Smooth muscle cell (in vitro differentiated cells): ENCODE results near the gene COMTD1. TPM values are rescaled to one million over a fixed set of nuclear protein-coding genes. Genes with fewer than 3 reads are reported as not detected.

ENCODE experiments used
- DNase-seq: peaks from one replicate; lab custom pipeline; 2025; ENCODE audit not compliant: unreplicated experiment; lab: John Stamatoyannopoulos, UW
- H2AFZ ChIP-seq: fragments of 200-600 bp; sonication (generic); 2 replicates; pipeline ENCODE4 v1.6.0; 2016; ENCODE audit warnings: antibody characterized with exemption, low read depth, mild to moderate bottlenecking
- H3F3A ChIP-seq: fragments of 200-600 bp; sonication (generic); 2 replicates; pipeline ENCODE4 v1.6.0; 2017; ENCODE audit warnings: antibody characterized with exemption, low read depth
- H3K27ac ChIP-seq: fragments of 200-600 bp; sonication (generic); 2 replicates; pipeline ENCODE4 v1.5.1; 2016; ENCODE audit warnings: low read depth, mild to moderate bottlenecking
- H3K27me3 ChIP-seq: fragments of 200-600 bp; sonication (generic); 2 replicates; pipeline ENCODE4 v1.6.1; 2016; ENCODE audit warnings: low read depth, mild to moderate bottlenecking
- H3K36me3 ChIP-seq: fragments of 200-600 bp; sonication (generic); 2 replicates; pipeline ENCODE4 v1.5.1; 2016; ENCODE audit warnings: low read depth
- H3K4me1 ChIP-seq: fragments of 200-600 bp; sonication (generic); 2 replicates; pipeline ENCODE4 v1.5.1; 2016; ENCODE audit warnings: low read depth
- H3K4me2 ChIP-seq: fragments of 200-600 bp; sonication (generic); 2 replicates; pipeline ENCODE4 v1.6.0; 2016; ENCODE audit warnings: mild to moderate bottlenecking
- H3K4me3 ChIP-seq: fragments of 200-600 bp; sonication (generic); 2 replicates; pipeline ENCODE4 v1.5.1; 2016; ENCODE audit warnings: mild to moderate bottlenecking
- H3K79me2 ChIP-seq: fragments of 200-600 bp; sonication (generic); 2 replicates; pipeline ENCODE4 v1.6.0; 2016; ENCODE audit warnings: low read depth, mild to moderate bottlenecking
- H3K9ac ChIP-seq: fragments of 200-600 bp; sonication (generic); 2 replicates; pipeline ENCODE4 v1.6.0; 2016; ENCODE audit warnings: low read depth
- H3K9me3 ChIP-seq: fragments of 200-600 bp; sonication (generic); replicated peaks from 2 replicates; pipeline ENCODE4 v1.5.1; 2016; ENCODE audit warnings: low read depth
- H4K20me1 ChIP-seq: fragments of 200-600 bp; sonication (generic); 2 replicates; pipeline ENCODE4 v1.6.0; 2016; ENCODE audit warnings: low read depth
- WGBS: methylation state at CpG from one replicate; pipeline ENCODE4 v1.1.7; 2016; ENCODE audit warnings: low lambda C conversion rate; 5-methylcytosine and 5-hydroxymethylcytosine counted together
- polyA plus RNA-seq: library from polyadenylated mRNA; unstranded; fragments of >200 nt; fragmentation: Nextera tagmentation; extraction: Ambion mirVana; gene quantifications from 2 replicates; pipeline ENCODE4 v1.2.1, GENCODE V29; 2016
- total RNA-seq: library from RNA; depleted of rRNA; stranded (reverse); fragments of >200 nt; gene quantifications from 2 replicates; pipeline ENCODE4 v1.2.3, GENCODE V29; 2014
- TF ChIP-seq, protein P1 (sequence below): fragments of 200-600 bp; sonication (generic); IDR thresholded peaks from 2 replicates; pipeline ENCODE4 v1.5.1; 2017; ENCODE audit warnings: borderline replicate concordance, mild to moderate bottlenecking, antibody characterized with exemption; ENCODE audit not compliant: insufficient read depth, poor library complexity, severe bottlenecking

COMTD1 gene
- total and polyA plus RNA-seq, 2 experiments from 2014 or later: 8.4 to 18.7 TPM

- Histone ChIP-seq H4K20me1 (no peaks in the 10 kb centered on the region), H3K79me2 (no peaks in the 10 kb centered on the region), H3K9me3 (no peaks in the 10 kb centered on the region), H3F3A (no peaks in the 10 kb centered on the region), H3K4me3 (no peak overlapping the region), H3K36me3 (no peaks in the 10 kb centered on the region), H2AFZ (no peak overlapping the region), H3K9ac (no peak overlapping the region), H3K4me1 (no peaks in the 10 kb centered on the region), H3K27ac (no peak overlapping the region), H3K4me2 (no peak overlapping the region), H3K27me3 (no peaks in the 10 kb centered on the region)
- TF ChIP-seq, protein P1, sequence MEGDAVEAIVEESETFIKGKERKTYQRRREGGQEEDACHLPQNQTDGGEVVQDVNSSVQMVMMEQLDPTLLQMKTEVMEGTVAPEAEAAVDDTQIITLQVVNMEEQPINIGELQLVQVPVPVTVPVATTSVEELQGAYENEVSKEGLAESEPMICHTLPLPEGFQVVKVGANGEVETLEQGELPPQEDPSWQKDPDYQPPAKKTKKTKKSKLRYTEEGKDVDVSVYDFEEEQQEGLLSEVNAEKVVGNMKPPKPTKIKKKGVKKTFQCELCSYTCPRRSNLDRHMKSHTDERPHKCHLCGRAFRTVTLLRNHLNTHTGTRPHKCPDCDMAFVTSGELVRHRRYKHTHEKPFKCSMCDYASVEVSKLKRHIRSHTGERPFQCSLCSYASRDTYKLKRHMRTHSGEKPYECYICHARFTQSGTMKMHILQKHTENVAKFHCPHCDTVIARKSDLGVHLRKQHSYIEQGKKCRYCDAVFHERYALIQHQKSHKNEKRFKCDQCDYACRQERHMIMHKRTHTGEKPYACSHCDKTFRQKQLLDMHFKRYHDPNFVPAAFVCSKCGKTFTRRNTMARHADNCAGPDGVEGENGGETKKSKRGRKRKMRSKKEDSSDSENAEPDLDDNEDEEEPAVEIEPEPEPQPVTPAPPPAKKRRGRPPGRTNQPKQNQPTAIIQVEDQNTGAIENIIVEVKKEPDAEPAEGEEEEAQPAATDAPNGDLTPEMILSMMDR: no peak
- no peak for DNase-seq
- 100% methylated on average over 1 of the region's 1 CpG for WGBS
Observed at GRCh38 chr10:75263806-75264205, 28.0 kb upstream of the COMTD1 start.

DNA sequence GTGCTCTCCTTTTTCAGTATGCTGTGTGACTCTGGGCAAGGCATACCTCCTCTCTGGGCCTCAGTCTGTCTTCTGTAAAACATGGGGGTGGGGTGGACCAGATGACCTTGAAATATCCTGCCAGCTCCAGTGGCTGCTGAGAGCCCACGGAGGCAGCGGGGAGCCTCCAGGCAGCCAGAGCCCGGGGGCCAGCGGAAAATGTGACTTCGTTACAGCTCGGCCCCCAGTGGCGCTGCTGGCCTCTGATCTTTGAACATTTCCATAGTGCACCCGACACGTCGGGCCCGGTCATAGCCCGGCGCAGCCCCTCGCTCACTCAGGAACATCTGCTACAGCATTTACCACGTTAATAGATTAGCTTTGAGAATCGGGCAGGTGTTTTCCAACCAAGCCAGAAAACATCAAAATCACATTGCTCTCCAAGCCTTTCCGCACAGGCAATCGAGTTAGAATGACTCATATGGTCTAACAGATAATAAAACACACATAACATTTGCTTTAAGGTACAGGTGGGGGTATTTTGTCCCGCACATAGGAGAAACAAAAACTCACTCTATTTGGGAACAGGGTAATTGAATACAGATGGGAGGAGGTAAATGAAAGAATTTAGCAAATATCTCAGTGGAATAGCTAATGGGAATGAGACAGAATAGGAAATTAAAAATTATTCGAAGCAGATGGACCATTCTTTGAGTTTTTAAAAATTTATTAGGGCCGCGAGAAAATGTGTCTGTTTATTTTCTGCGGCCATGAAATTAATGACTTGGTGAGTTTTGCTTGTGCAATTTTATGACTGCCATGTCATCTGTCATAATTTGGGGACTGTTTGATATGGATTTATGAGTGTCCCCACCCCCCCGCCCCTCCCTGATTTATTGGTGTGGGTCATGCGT lies 26.3 kb upstream of the COMTD1 start:
- DNase-seq: no peak
- no peak overlapping the region for H3K4me2 ChIP-seq

DNA sequence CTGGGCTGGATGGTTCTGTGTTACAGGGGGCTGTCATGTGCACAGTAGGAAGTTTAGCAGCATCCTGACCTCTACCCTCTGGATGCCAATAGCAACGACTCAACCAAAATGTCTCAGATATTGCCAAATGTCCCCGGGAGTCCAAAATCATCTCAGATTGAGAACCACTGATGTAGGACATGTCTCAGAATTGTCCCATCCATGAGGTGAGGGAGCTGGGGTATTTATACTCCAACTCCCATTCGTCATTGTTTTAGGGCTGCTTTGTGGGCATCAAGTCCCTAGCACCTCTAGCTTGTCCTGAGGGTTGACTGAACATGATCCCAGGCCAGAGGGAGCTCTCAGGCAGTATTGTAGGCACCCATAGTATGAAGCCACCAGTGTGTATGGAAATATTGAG lies 25.2 kb upstream of the COMTD1 start:
- H3K9me3 ChIP-seq: no peaks in the 10 kb centered on the region
- H3K27ac ChIP-seq: no peak overlapping the region

More for the DNA sequence above, 26.3 kb upstream of the COMTD1 start:
- H3K27ac ChIP-seq: no peak overlapping the region
- no peaks in the 10 kb centered on the region for H3K27me3 ChIP-seq
- H2AFZ ChIP-seq: no peak overlapping the region
- 89% methylated on average over 25 of the region's 25 CpGs for WGBS
- no peaks in the 10 kb centered on the region for H3K36me3 ChIP-seq
- no peak overlapping the region for H3K4me3 ChIP-seq
- no peaks in the 10 kb centered on the region for H3F3A ChIP-seq
- TF ChIP-seq, protein P1: no peak
- no peak overlapping the region for H3K9ac ChIP-seq
- H3K9me3 ChIP-seq: no peaks in the 10 kb centered on the region
- no peaks in the 10 kb centered on the region for H3K4me1 ChIP-seq
- no peaks in the 10 kb centered on the region for H3K79me2 ChIP-seq
- H4K20me1 ChIP-seq: no peaks in the 10 kb centered on the region

More for the DNA sequence above, 25.2 kb upstream of the COMTD1 start:
- no peaks in the 10 kb centered on the region for H3K79me2 ChIP-seq
- no peak for DNase-seq
- no peaks in the 10 kb centered on the region for H3K4me1 ChIP-seq
- WGBS: 75% methylated on average over 3 of the region's 3 CpGs
- H4K20me1 ChIP-seq: no peaks in the 10 kb centered on the region
- H3F3A ChIP-seq: no peaks in the 10 kb centered on the region
- no peaks in the 10 kb centered on the region for H3K36me3 ChIP-seq
- H3K27me3 ChIP-seq: no peaks in the 10 kb centered on the region
- H3K9ac ChIP-seq: no peak overlapping the region
- H3K4me3 ChIP-seq: no peak overlapping the region
- TF ChIP-seq, protein P1: no peak
- no peak overlapping the region for H3K4me2 ChIP-seq
- no peak overlapping the region for H2AFZ ChIP-seq
